Stimulated activated CD8-positive, alpha-beta memory T cell treated with anti-CD3 and anti-CD28 coated beads, Interleukin-4, amount 100 ng/mL, for 1 hour (primary cell): ENCODE results near the gene NOSTRIN.
"Not testable (repeated sequence)": the region's sequence is repeated elsewhere in the genome, so short reads cannot be mapped to it uniquely, and the experiment has no call there.

Experiments
- DNase-seq, 2 donors: peaks; one replicate each; pipeline ENCODE4 v3.0.0-alpha.2; 2020; ENCODE audit warnings: low read depth in 2 of 2, low spot score in 1 of 2

NOSTRIN gene

GRCh38 chr2:168787782-168788376, 14.6 kb upstream of the NOSTRIN start:
- no peak for DNase-seq

DNA sequence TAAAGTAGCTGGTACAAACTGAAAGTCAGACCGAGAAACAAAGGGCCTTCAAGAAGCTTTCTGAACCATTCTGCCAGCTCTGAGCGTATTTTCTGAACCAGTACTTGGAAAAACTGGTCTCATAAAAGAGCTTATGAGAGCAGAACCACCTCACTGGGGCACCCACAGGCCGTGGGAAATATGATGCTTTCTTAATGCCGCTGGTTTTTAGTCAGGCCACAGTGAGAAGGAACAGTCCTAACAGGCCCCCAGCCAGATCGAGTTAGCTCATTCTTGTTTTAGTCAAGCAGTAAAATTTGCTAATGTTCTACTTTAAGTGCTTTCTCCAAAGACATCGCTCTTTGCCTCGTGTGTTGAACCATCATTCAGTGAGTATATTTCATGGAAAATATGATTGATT, 12.7 kb upstream of the NOSTRIN start:
- DNase-seq: no peak

DNA sequence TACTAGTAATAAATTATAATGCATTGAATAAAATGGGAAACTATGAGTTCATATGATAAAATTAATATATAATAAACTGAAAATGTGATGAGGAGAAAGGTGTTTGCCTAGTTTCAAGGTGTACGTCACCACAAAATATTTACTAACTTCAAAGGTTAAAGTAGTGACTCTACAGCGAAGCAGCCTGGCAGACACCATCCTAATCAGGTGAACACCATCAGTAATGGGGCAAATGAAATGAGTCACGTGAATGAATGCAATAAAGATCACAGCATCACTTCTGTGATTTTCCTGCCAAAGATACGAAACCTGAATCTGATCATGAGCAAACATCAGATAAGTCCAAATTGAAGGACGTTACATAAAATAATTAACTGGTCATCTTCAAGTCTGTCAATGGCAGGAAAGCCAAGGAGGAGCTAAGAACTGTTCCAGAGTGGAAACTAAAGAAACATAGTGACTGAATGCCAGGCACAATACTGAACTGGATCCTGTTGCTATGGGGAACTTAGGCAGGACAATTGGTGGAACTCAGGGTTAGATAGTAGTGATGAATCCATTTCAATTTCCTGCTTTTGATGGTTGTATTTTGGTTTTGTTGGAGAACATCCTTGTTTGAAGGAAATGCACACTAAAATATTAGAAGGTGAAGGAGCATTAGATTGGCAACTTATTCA, 12.1 kb upstream of the NOSTRIN start:
- DNase-seq: no peak

DNA sequence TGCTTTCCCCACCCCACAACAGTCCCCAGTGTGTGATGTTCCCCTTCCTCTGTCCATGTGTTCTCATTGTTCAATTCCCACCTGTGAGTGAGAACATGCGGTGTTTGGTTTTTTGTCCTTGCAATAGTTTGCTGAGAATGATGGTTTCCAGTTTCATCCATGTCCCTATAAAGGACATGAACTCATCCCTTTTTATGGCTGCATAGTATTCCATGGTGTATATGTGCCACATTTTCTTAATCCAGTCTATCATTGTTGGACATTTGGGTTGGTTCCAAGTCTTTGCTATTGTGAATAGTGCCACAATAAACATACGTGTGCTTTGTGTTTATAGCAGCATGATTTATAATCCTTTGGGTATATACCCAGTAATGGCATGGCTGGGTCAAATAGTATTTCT, 11.3 kb upstream of the NOSTRIN start:
- DNase-seq: not testable (repeated sequence)

DNA sequence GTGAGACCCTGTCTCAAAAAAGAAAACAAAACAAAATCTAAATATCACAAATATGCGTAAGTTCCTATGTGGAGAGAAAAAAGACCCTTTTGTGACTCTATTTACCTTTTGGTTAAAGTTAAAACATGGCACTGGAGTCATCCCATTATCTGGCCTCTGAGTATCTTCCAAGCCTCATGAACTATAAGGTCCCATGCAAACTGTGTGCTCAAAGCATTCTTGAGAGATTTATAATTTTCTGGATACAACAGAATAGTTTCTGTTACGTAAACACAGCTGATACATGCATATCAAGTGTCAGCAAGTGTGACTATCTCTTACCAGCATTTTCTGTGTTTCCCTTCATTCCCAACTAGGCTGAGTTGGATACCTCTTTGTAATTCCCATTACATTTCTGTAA, 8.8 kb upstream of the NOSTRIN start:
- no peak for DNase-seq

DNA sequence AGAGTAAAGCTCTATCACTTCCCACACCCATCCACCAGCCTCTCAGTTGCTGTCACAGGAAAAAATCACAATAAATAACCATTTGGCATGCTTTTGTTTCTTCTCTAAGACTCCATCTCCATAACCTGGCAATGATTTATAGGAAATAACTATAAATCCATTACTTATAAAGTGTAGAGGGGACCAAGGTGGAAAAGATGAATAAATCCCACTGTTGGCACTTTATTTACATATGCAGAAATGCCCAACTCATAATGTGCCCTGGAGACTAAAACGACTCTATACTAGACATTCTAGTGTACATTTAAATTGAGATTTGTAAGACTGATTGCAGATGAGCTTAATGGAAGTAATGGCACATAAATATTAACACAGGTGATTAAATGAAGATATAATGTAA, 7.5 kb upstream of the NOSTRIN start:
- DNase-seq: no peak

DNA sequence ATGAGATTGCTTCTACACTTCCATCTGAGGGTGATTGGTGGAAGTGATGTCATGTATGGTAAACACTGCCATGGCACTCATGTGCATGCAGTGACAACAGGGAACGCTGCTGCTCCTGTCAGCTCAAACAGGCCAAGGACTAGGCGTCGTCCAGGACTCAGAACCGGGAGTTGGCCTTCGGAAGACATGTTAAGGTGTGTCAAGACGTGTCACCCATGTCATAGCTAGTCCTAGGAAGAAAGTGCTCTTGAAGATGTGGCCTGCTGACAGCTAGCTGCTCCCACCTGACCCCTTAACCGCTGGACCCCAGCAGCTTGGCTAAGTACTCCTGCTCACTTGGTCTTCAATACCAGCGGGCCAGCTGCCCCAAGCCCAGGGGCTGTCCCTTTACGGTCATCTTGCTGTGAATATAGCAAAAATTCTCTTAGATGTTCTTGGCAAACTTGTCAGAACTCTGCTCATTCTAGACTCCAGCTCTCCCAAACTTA, 6.3 kb upstream of the NOSTRIN start:
- no peak for DNase-seq

- DNase-seq: no peak
Observed at GRCh38 chr2:168796583-168797285, 5.7 kb upstream of the NOSTRIN start.

DNA sequence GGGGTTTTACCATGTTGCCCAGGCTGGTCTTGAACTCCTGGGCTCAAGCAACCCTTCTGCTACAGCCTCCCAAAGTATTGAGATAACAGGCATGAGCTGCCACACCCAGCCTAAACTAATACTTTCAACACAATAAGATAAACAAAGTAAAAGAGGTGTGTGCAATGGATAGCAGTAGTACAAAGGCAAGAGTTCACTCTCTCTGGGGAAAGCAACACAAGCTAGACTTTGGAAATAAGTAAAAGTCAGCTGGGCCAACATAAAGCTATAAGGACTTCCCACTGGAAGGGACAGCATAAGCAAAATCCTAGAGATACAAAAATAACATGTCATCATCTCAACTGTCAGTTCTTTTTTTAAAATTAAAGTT, 5.2 kb upstream of the NOSTRIN start:
- DNase-seq: no peak

DNA sequence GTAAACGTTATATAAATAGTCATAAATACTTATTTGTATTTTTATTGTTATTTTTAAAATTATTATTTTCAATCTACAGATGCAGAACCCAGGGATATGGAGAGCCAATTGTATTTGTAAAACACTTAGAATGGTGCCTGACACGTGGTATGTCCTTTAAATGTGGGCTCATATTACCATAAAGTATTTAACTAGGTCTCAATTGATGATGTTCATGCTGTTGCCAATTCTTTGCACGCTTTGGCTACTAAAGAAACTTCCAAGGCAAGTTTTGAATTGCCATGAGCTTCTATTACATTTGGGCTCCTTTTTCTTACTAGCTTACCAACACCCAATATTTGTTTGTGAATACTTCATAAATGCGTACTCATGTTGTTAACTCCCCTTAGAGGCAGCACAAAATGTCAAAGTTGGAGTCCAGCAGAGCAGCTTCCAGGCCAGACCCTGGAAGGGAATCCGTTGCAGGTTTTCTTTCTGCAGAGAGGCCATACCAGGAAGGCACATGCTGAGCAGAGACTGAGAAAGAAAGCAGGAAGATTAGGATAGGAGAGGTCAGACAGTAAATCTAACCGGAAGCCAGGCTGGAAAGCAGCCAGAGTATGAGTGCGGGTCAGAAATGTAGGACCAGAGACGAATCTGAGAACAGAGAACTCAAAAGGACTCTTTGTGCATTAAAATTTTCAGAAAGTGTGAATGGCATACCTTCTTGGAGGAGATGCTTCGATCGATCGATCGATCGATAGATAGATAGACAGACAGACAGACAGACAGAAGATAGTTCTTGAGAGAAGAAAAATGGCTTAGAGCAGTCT, 4.2 kb upstream of the NOSTRIN start:
- no peak for DNase-seq

- DNase-seq: no peak
Observed at GRCh38 chr2:168798888-168799410, 3.5 kb upstream of the NOSTRIN start.

DNA sequence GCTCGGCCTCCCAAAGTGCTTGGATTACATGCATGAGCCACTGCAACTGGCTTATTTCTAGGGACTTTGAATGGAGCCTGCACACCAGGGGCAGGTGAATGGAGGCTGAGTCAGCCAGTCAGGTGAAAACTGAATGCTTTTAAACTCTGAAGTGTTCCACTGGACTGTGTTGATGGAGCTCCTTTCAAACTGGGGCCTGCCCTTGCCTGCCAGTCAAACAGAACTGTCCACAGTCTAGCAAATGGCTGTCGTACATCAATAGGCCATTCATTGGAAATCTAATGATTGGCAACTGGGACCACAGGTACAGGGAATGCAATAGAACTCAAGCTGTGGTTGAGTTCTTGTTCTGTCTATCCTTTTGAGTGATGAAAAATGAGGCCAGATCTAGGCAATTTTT, 966 bp upstream of the NOSTRIN start:
- DNase-seq: no peak

- no peak for DNase-seq
Observed at GRCh38 chr2:168802859-168803725, 655 bp downstream of the NOSTRIN start.

- DNase-seq: no peak
Observed at GRCh38 chr2:168804214-168804613, 1.8 kb downstream of the NOSTRIN start.

- no peak for DNase-seq
Observed at GRCh38 chr2:168805615-168806014, 3.2 kb downstream of the NOSTRIN start.

GRCh38 chr2:168809537-168809936, 7.1 kb downstream of the NOSTRIN start:
- no peak for DNase-seq

GRCh38 chr2:168810235-168810634, 7.8 kb downstream of the NOSTRIN start:
- no peak for DNase-seq

DNA sequence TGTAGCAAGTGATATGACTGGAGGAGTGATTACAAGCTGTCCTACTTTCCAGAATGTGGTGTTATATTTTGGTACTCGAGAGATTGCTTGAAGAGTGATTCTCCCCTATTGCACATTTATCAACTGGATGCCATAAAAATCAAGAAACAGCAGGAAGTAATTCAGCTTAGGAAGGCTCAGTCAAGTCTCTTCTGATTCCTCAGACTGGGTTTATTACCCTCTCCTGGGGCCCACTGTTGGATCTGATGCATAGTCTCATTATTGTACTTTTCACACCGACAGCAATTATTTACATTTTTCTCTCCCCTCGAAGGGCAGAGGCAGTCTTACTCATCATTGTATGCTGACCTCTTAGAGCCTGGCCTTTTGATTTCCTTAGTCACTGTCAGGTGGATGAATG, 9.3 kb downstream of the NOSTRIN start:
- DNase-seq: no peak

- no peak for DNase-seq
Observed at GRCh38 chr2:168814046-168814445, 11.6 kb downstream of the NOSTRIN start.
